Activated naive CD8-positive, alpha-beta T cell treated with anti-CD3 and anti-CD28 coated beads, Interleukin-2, amount 10 ng/mL, durations not matched to agents 7 days and 5 days (primary cell): ENCODE data around the gene KRTAP2-2. TPM values are rescaled to one million over a fixed set of nuclear protein-coding genes. Genes with fewer than 3 reads are reported as not detected.

Source experiments
- ATAC-seq: fragments of 150-1000 bp; cut with Tn5 transposase; one replicate; pipeline ENCODE4 v1.10.0; 2021; ENCODE audit warnings: low read depth, moderate library complexity
- POLR2A ChIA-PET: fragments of 350-600 bp; sonication (Branson Sonifier 250); formaldehyde crosslinking; loops from one replicate; lab custom pipeline; 2021; ENCODE audit warnings: antibody characterized with exemption; lab: Charles Lee
- DNase-seq: peaks from one replicate; pipeline ENCODE4 v3.0.0; 2021
- H3K27ac Mint-ChIP-seq: one replicate; pipeline ENCODE4 v1.8.0; 2022; ENCODE audit warnings: mild to moderate bottlenecking, mixed read lengths
- H3K27me3 Mint-ChIP-seq: one replicate; pipeline ENCODE4 v1.8.0; 2022; ENCODE audit warnings: mild to moderate bottlenecking, moderate library complexity, mixed read lengths
- H3K36me3 Mint-ChIP-seq: one replicate; pipeline ENCODE4 v1.8.0; 2021; ENCODE audit warnings: mild to moderate bottlenecking, mixed read lengths
- H3K4me1 Mint-ChIP-seq: one replicate; pipeline ENCODE4 v1.8.0; 2021; ENCODE audit warnings: mixed read lengths
- H3K4me3 Mint-ChIP-seq: one replicate; pipeline ENCODE4 v1.8.0; 2022; ENCODE audit warnings: mild to moderate bottlenecking, moderate library complexity, mixed read lengths
- H3K9me3 Mint-ChIP-seq: one replicate; pipeline ENCODE4 v1.8.0; 2021; ENCODE audit warnings: mixed read lengths
- total RNA-seq, 2 experiments: library from RNA; stranded (reverse); gene quantifications; one replicate each; pipeline ENCODE4 v1.2.3, GENCODE V29; 2021

The KRTAP2-2 gene
- total RNA-seq, 2 experiments from 2014 or later: not detected

GRCh38 chr17:41008811-41009210 is 46.2 kb downstream of the KRTAP2-2 start, which contains the start of gene KRTAP3-1:
TSS of gene KRTAP3-1 (minus strand) at chr17:41009128. CDS start at chr17:41009074, 54 bp downstream.
- Mint-ChIP-seq H3K9me3 (no peaks in the 10 kb centered on the region), H3K4me1 (no peaks in the 10 kb centered on the region), H3K4me3 (no peak within 1 kb of the TSS), H3K27ac (no peak within 1 kb of the TSS), H3K27me3 (peaks cover 4% of the 10 kb centered on the region), H3K36me3 (no peaks in the 10 kb centered on the region)
- DNase-seq: no peak
- ATAC-seq: no peak
- POLR2A ChIA-PET: no interaction called here

Other genes starting within 250 kb of the KRTAP2-2 start
- 10 to 100 TPM; 25.7 to 28.6 TPM for gene KRT10, start 232.6 kb downstream of the KRTAP2-2 start, total RNA-seq
- gene KRT12, start 188.0 kb downstream of the KRTAP2-2 start, total RNA-seq: not detected
- not detected for gene KRT20, start 170.0 kb downstream of the KRTAP2-2 start, total RNA-seq
- not detected for gene KRT23, start 117.6 kb downstream of the KRTAP2-2 start, total RNA-seq
- gene KRT39, start 88.3 kb downstream of the KRTAP2-2 start, total RNA-seq: not detected
- gene KRT40, start 70.9 kb downstream of the KRTAP2-2 start, total RNA-seq: not detected
- not detected for gene KRTAP3-3, start 61.1 kb downstream of the KRTAP2-2 start, total RNA-seq
- not detected for gene KRTAP3-2, start 55.3 kb downstream of the KRTAP2-2 start, total RNA-seq
- not detected for gene KRTAP3-1, start 46.1 kb downstream of the KRTAP2-2 start, total RNA-seq
- not detected for gene KRTAP1-5, start 28.0 kb downstream of the KRTAP2-2 start, total RNA-seq
- not detected for gene KRTAP1-4, start 25.0 kb downstream of the KRTAP2-2 start, total RNA-seq
- not detected for gene KRTAP1-3, start 20.4 kb downstream of the KRTAP2-2 start, total RNA-seq
- gene KRTAP1-1, start 13.8 kb downstream of the KRTAP2-2 start, total RNA-seq: not detected
- not detected for gene KRTAP2-1, start 7.9 kb downstream of the KRTAP2-2 start, total RNA-seq
- not detected for gene KRTAP2-3, start 4.9 kb upstream of the KRTAP2-2 start, total RNA-seq
- gene KRTAP2-4, start 10.6 kb upstream of the KRTAP2-2 start, total RNA-seq: not detected
- gene KRTAP4-7, start 28.9 kb upstream of the KRTAP2-2 start, total RNA-seq: not detected
- not detected for gene KRTAP4-8, start 42.9 kb upstream of the KRTAP2-2 start, total RNA-seq
- gene KRTAP4-16, start 47.0 kb upstream of the KRTAP2-2 start, total RNA-seq: not detected
- not detected for gene KRTAP4-9, start 50.2 kb upstream of the KRTAP2-2 start, total RNA-seq
- gene KRTAP4-11, start 63.1 kb upstream of the KRTAP2-2 start, total RNA-seq: not detected
- gene KRTAP4-12, start 69.0 kb upstream of the KRTAP2-2 start, total RNA-seq: not detected
- not detected for gene KRTAP4-6, start 85.3 kb upstream of the KRTAP2-2 start, total RNA-seq
- not detected for gene KRTAP4-5, start 94.6 kb upstream of the KRTAP2-2 start, total RNA-seq
- gene KRTAP4-4, start 105.5 kb upstream of the KRTAP2-2 start, total RNA-seq: not detected
- not detected for gene KRTAP4-3, start 113.0 kb upstream of the KRTAP2-2 start, total RNA-seq
- not detected for gene KRTAP4-2, start 123.0 kb upstream of the KRTAP2-2 start, total RNA-seq
- gene KRTAP4-1, start 129.7 kb upstream of the KRTAP2-2 start, total RNA-seq: not detected
- gene KRTAP9-1, start 134.7 kb upstream of the KRTAP2-2 start, total RNA-seq: not detected
- gene KRTAP9-2, start 171.4 kb upstream of the KRTAP2-2 start, total RNA-seq: not detected
- not detected for gene KRTAP9-3, start 177.2 kb upstream of the KRTAP2-2 start, total RNA-seq
- gene KRTAP9-8, start 182.8 kb upstream of the KRTAP2-2 start, total RNA-seq: not detected
- gene KRTAP9-4, start 194.5 kb upstream of the KRTAP2-2 start, total RNA-seq: not detected
- not detected for gene KRTAP9-9, start 200.2 kb upstream of the KRTAP2-2 start, total RNA-seq
- not detected for gene KRTAP9-6, start 210.1 kb upstream of the KRTAP2-2 start, total RNA-seq
- not detected for gene KRTAP9-7, start 220.5 kb upstream of the KRTAP2-2 start, total RNA-seq
- not detected for gene KRTAP29-1, start 247.6 kb upstream of the KRTAP2-2 start, total RNA-seq